HG02884 (cell line): ENCODE results near the gene OST4.

Source experiments
- ATAC-seq: cut with Tn5 transposase; IDR thresholded peaks from one replicate; pipeline ENCODE4 v1.9.1; 2021; ENCODE audit warnings: mild to moderate bottlenecking, moderate library complexity; ENCODE audit not compliant: unreplicated experiment

The OST4 gene

GRCh38 chr2:27093430-27094352, 22.2 kb upstream of the OST4 start:
- no peak for ATAC-seq

- no peak for ATAC-seq
These were observed 21.4 kb upstream of the OST4 start for GRCh38 chr2:27092696-27093429.

DNA sequence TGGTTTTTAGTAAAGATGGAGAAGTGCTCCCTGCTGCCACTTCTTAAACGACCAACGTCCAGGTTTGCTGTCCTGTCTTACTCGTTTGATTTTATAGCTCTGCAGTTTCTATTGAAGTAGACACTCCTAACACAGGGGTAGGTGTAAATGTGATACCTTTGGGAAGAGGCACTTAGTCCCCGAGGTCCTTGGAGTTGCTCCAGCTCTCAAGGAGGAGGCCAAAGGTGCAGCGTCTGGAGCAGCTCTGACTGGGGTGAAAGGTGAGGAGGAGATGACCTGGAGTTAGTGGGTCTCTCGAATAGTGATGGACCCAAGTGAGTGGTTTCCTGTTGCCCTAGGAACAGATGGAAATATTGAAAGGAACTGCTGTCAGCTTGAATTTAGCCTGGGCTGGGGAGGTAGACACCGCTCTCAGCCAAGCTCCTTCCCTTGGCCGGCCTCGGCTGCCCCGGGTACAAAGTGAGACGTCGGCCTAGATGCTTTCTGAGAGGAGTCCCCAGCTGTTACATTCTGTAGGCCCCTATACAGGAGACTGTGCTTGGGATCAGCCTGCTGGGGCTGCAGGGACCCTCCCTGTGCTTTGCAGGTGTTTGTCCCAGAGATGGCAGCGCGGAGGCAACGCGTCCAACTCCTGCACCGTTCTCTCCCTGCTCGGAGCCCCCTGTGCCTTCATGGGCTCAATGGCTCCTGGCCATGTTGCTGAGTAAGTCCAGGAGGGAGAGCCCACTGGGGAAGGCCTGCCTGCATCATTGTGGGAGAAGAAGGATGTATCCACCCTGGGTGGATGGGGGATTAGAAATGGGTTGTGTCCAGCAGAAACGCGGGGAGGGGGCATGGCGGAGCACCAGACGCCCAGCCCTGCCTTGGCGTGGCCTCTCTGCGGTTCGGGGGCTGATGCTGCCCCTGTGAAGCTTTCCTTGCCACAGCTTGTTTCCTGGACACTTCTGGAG, 20.6 kb upstream of the OST4 start:
- no peak for ATAC-seq

DNA sequence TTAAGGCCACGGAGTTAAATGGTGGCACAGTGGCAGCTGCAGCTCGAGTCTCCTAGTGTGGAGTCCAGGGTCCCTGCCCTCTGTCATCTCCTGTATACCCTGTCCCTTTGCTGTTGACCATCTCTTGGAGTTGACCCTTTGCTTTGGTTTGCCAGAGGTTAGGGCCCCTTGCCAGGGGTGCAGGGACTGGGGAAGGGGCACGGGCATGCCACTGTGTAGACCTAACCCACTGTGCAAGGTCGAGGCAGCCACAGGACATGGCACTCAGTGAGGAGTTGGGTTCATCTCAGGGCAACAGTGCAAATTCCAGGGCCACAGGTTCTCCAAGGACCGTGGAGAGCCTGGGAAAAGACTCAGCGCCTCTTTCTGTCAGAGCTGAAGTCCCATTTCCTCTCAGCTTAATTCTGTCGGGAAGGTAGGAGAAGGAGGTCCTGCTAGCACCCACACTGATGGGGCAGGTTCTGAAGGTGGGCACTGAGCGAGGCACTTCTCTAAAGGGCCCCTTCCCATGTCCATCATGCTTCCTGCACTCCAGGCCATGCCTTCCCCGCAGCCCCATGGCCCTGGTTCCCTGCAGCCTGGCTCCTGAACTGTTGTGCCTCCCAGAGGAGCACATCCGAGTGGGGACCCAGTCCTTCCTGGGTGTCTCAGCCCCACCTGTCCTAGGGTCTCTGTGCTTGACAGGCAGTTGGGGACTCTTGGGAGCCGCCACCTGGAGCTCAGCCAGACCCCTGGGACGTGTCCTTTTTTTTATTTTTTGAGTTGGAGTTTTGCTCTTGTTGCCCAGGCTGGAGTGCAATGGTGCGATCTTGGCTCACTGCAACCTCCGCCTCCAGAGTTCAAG, 17.9 kb upstream of the OST4 start:
- ATAC-seq: no peak

DNA sequence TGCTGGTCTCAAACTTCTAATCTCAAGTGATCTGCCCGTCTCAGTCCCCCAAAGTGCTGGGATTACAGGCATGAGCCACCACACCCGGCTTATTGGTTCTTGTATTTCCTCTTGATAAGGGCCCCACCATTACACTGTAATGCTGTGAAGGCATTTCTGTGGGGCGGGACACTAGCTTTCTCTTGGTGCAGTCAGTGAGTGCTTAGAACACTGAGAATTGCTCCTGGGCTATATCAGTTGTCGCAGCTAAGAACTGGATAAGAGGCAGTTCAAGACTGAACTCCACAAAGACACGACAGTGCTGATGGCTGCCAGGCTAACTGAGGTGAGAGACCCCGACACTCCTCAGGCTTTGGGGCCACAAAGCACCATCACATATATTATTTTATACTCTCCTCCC, 17.2 kb upstream of the OST4 start:
- no peak for ATAC-seq

DNA sequence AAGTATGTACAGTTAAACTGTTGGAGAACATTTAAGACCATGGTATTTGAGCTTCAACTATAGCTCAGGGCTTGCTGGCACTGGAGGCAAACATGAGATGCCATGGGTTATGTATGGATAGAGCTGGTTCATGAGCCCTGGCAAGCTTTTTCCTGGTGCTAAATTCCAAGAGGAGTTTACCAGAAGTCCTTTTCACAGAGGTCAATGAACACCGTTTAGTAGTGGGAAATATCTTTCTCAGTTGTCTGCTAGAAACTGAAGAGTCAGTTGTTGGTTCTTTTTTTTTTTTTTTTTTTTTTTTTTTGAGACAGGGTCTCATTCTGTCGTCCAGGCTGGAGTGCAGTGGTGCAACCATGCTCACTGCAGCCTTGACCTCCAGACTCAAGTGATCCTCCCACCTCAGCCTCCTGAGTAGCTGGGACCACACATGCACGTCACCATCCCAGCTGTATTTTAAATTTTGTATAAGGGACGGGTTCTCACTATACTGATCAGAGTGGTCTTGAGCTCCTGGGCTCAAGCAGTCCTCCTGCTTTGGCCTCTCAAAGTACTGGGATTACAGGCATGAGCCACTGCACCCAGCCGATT, 16.5 kb upstream of the OST4 start:
- no peak for ATAC-seq

DNA sequence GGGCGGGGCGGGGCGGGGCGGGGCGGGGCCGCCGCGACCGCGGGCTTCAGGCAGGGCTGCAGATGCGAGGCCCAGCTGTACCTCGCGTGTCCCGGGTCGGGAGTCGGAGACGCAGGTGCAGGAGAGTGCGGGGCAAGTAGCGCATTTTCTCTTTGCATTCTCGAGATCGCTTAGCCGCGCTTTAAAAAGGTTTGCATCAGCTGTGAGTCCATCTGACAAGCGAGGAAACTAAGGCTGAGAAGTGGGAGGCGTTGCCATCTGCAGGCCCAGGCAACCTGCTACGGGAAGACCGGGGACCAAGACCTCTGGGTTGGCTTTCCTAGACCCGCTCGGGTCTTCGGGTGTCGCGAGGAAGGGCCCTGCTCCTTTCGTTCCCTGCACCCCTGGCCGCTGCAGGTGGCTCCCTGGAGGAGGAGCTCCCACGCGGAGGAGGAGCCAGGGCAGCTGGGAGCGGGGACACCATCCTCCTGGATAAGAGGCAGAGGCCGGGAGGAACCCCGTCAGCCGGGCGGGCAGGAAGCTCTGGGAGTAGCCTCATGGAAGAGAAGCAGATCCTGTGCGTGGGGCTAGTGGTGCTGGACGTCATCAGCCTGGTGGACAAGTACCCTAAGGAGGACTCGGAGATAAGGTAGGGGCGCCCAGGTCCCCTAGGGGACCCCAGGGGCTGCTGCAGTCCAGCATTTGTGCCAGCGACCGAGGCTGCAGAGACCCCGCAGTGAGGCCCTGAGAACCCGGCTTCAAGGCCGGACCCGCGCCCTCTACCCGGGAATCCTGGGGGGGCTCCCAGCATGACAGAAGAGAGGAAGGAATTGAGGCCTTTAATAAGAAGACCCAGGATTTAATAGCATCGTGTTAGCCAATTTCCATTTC, 15.5 kb upstream of the OST4 start, which contains the start of gene KHK:
Gene KHK, plus strand, starts transcription at position 49 of the 870 bp plus-strand sequence. Its CDS starts 488 bp downstream, at position 537.
- ATAC-seq: peak; percentile 12

DNA sequence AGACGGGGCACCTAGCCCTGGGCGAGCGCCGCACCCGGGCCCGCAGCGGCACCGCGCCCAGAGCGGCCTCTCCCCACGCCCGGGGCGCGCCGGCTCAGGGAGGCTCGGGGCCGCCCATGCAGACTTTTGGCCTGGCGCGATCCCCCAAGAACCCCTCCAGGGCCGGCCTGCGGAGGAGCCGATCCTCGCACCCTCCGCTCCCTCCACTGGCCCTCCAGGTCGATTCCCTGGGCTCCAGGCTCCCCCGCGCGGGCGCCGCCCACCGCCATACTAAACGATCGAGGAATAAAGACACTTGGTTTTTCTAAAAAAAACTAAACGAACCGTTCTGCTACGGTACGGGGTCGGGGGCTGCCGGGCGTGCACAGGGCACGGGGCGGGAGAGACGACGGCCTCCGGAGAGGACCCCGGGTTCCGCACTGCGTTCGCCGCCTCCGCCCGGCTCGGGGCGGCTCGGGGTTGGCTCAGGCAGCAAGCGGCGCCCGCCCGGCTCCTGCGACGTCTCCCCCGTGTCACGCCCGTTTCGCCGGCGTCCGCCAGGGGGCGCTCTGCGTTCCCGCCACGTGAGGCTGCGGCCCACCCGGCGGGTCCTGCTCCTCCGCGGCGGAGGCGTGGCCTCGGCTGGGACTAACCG, 14.8 kb upstream of the OST4 start:
- ATAC-seq: peak; percentile 72

- no peak for ATAC-seq
These were observed 14.2 kb upstream of the OST4 start for GRCh38 chr2:27085673-27086089.

GRCh38 chr2:27085062-27085672, 13.7 kb upstream of the OST4 start:
- ATAC-seq: no peak

DNA sequence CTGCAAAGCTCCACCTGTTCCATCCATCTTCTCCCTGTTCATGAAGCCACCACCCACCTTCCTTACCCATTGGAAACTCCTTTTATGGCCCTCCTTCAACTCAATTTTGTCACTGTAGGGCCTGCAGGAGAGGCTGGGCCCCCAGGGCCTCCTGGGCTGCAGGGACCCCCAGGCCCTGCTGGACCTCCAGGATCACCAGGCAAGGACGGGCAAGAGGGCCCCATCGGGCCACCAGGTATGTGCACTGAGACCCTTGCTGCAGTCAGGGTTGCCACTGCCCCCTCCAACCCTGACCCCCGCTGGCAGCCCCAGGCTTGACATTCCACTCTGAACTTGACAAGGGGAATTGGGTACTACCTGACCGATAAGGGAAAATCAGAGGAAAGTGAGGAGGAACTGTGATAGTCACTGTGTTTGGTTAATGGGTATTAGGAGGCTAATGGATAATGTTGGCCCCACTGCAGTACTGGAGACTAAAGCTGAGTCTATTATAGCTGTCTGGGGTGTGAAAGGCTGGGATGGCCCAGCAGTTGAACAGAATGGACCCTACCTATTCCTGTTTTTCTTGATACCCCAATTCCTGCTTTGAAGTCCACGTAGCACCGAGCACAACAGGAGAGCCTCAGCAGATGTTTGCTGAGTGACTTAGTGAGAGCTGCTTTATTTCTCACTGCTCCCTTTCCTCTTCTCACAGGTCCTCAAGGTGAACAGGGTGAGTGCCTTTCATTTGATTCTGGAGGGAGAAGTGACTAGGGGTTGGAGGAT, 13.0 kb upstream of the OST4 start:
- ATAC-seq: no peak

DNA sequence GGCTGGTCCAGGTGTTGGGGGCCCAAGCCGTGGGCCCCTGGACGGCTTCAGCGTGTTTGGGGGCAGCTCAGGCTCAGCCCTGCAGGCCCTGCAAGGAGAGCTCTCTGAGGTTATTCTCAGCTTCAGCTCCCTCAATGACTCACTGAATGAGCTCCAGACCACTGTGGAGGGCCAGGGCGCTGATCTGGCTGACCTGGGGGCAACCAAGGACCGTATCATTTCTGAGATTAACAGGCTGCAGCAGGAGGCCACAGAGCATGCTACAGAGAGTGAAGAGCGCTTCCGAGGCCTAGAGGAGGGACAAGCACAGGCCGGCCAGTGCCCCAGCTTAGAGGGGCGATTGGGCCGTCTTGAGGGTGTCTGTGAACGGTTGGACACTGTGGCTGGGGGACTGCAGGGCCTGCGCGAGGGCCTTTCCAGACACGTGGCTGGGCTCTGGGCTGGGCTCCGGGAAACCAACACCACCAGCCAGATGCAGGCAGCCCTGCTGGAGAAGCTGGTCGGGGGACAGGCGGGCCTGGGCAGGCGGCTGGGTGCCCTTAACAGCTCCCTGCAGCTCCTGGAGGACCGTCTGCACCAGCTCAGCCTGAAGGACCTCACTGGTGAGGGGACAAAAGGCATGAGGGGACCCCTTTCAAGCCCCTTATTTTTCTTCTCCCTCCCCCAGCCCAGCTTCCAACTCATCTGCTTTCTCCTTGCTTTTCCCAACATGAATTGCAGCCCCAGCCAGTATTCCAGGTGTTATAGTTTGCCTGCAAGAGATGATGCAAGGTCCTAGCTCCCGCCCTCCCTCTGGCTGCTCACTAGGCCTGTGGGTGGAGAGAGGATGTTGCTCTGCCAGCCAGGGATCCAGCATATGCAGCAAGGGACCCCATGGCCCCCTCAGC, 12.2 kb upstream of the OST4 start:
- ATAC-seq: no peak

- no peak for ATAC-seq
These were observed 11.4 kb upstream of the OST4 start for GRCh38 chr2:27082773-27083409.

GRCh38 chr2:27081984-27082772, 10.7 kb upstream of the OST4 start:
- no peak for ATAC-seq

DNA sequence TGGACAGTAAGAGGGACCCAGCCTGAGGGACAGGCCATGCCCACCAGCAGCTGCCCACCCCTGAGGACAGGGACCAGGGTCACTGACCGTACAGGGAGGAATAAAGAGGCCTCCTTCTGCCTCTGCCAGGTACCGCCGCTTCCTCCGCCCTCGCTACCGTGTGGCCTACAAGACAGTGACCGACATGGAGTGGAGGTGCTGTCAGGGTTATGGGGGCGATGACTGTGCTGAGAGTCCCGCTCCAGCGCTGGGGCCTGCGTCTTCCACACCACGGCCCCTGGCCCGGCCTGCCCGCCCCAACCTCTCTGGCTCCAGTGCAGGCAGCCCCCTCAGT, 9.1 kb upstream of the OST4 start:
- ATAC-seq: no peak
